Ectodermal cell (in vitro differentiated cells): ENCODE results near the gene HES1.

Experiments used
- H3K27ac ChIP-seq: 2 replicates; pipeline ENCODE4 v1.7.0; 2013; ENCODE audit warnings: mild to moderate bottlenecking, low read depth, low read length; ENCODE audit not compliant: insufficient read depth, poor library complexity, severe bottlenecking
- H3K27me3 ChIP-seq: 2 replicates; pipeline ENCODE4 v1.7.0; 2013; ENCODE audit warnings: mild to moderate bottlenecking, low read length; ENCODE audit not compliant: insufficient read depth, control insufficient read depth, poor library complexity, severe bottlenecking
- H3K36me3 ChIP-seq: one replicate; pipeline ENCODE4 v1.7.0; 2013; ENCODE audit warnings: low read length; ENCODE audit not compliant: control insufficient read depth, insufficient read depth
- H3K4me1 ChIP-seq: one replicate; pipeline ENCODE4 v1.7.0; 2013; ENCODE audit warnings: low read length; ENCODE audit not compliant: control insufficient read depth, insufficient read depth
- H3K4me3 ChIP-seq: 2 replicates; pipeline ENCODE4 v1.7.0; 2013; ENCODE audit warnings: low read depth, low read length, control low read depth; ENCODE audit not compliant: insufficient read depth
- H3K9me3 ChIP-seq: 2 replicates; pipeline ENCODE4 v1.7.0; 2013; ENCODE audit warnings: mild to moderate bottlenecking, low read length, moderate library complexity; ENCODE audit not compliant: control insufficient read depth
- WGBS, 2 experiments: methylation state at CpG; one replicate each; pipeline ENCODE4 v1.1.7; 2013; ENCODE audit warnings: missing lambda C conversion rate in 2 of 2; 5-methylcytosine and 5-hydroxymethylcytosine counted together

HES1 gene

GRCh38 chr3:194169595-194169994 lies 33.6 kb downstream of the HES1 start:
- peaks cover 48% of the 10 kb centered on the region for H3K4me1 ChIP-seq
- no peaks in the 10 kb centered on the region for H3K27me3 ChIP-seq
- no peak overlapping the region for H3K27ac ChIP-seq
- no peaks in the 10 kb centered on the region for H3K36me3 ChIP-seq
- WGBS, 2 experiments: 79 to 86% methylated on average over 10 of the region's 10 CpGs
- no peaks in the 10 kb centered on the region for H3K9me3 ChIP-seq
- H3K4me3 ChIP-seq: no peak overlapping the region

GRCh38 chr3:194170793-194171192 lies 34.8 kb downstream of the HES1 start:
- H3K4me1 ChIP-seq: peaks cover 46% of the 10 kb centered on the region
- WGBS, 2 experiments: 0% methylated on average over 1 of the region's 2 CpGs
- no peaks in the 10 kb centered on the region for H3K27me3 ChIP-seq
- H3K4me3 ChIP-seq: no peak overlapping the region
- H3K27ac ChIP-seq: no peak overlapping the region
- H3K36me3 ChIP-seq: no peaks in the 10 kb centered on the region
- no peaks in the 10 kb centered on the region for H3K9me3 ChIP-seq

- H3K4me1 ChIP-seq: peaks cover 19% of the 10 kb centered on the region
- 95 to 96% methylated on average over 4 of the region's 4 CpGs for WGBS, 2 experiments
- no peaks in the 10 kb centered on the region for H3K36me3 ChIP-seq
- H3K27ac ChIP-seq: no peak overlapping the region
- no peaks in the 10 kb centered on the region for H3K27me3 ChIP-seq
- no peaks in the 10 kb centered on the region for H3K9me3 ChIP-seq
- no peak overlapping the region for H3K4me3 ChIP-seq
These were observed 38.5 kb downstream of the HES1 start for GRCh38 chr3:194174406-194174805.

GRCh38 chr3:194174980-194175379 lies 39.0 kb downstream of the HES1 start:
- Histone ChIP-seq H3K4me1 (peaks cover 15% of the 10 kb centered on the region), H3K36me3 (no peaks in the 10 kb centered on the region), H3K4me3 (no peak overlapping the region), H3K27ac (no peak overlapping the region), H3K27me3 (no peaks in the 10 kb centered on the region), H3K9me3 (no peaks in the 10 kb centered on the region)
- WGBS, 2 experiments: 92% methylated on average over 6 of the region's 6 CpGs

DNA sequence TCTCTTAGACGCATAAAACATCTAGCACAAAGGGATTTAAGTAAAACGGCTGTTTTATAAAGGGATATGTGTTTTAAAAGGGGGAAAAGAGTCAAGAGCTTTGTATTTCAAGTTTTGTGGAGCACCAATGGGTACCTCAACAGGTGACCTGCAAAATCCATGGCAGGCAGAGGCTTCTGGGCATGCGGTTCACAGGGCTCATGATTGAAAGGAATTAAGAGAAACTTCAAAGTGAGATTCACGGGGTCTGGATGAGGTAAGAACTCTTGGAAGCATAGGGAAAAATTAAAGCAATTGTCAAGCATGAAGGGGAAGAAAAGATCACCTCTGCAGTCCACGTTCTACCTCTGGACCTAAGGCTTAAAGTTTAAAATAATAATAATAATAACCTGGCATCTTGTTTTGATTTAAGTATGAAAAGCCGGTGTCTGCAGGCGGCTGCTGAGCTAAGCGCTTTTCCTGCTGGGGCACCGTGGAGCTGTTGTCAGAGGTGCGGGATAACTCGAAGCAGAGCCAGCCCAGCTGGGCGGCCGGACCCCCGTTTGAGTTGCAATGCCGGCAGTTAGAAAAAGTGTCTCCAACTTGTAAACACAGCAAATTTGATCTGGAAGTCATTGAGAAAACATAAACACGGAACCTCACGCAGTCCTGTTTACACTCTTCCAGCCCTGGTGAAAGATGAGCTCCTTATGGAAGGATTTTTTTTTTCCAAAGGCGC lies 40.5 kb downstream of the HES1 start:
- Histone ChIP-seq H3K36me3 (no peaks in the 10 kb centered on the region), H3K27ac (no peak overlapping the region), H3K27me3 (no peaks in the 10 kb centered on the region), H3K4me1 (peaks cover 9% of the 10 kb centered on the region), H3K9me3 (no peaks in the 10 kb centered on the region), H3K4me3 (no peak overlapping the region)
- 18 to 20% methylated on average over 17 to 18 of the region's 18 CpGs for WGBS, 2 experiments

- peaks cover 9% of the 10 kb centered on the region for H3K4me1 ChIP-seq
- H3K27me3 ChIP-seq: no peaks in the 10 kb centered on the region
- no peak overlapping the region for H3K27ac ChIP-seq
- no peak overlapping the region for H3K4me3 ChIP-seq
- 82 to 93% methylated on average over 5 of the region's 5 CpGs for WGBS, 2 experiments
- no peaks in the 10 kb centered on the region for H3K9me3 ChIP-seq
- H3K36me3 ChIP-seq: no peaks in the 10 kb centered on the region
These were observed 41.2 kb downstream of the HES1 start for GRCh38 chr3:194177141-194177540.

- no peak overlapping the region for H3K27ac ChIP-seq
- H3K36me3 ChIP-seq: no peaks in the 10 kb centered on the region
- H3K9me3 ChIP-seq: no peaks in the 10 kb centered on the region
- 96 to 97% methylated on average over 4 of the region's 4 CpGs for WGBS, 2 experiments
- H3K27me3 ChIP-seq: no peaks in the 10 kb centered on the region
- H3K4me1 ChIP-seq: peaks cover 9% of the 10 kb centered on the region
- no peak overlapping the region for H3K4me3 ChIP-seq
These were observed 42.2 kb downstream of the HES1 start for GRCh38 chr3:194178128-194178527.

- no peaks in the 10 kb centered on the region for H3K27me3 ChIP-seq
- WGBS, 2 experiments: 88 to 93% methylated on average over 5 of the region's 6 CpGs
- H3K36me3 ChIP-seq: no peaks in the 10 kb centered on the region
- no peak overlapping the region for H3K27ac ChIP-seq
- no peak overlapping the region for H3K4me3 ChIP-seq
- peaks cover 9% of the 10 kb centered on the region for H3K4me1 ChIP-seq
- H3K9me3 ChIP-seq: no peaks in the 10 kb centered on the region
These were observed 42.7 kb downstream of the HES1 start for GRCh38 chr3:194178669-194179068.

DNA sequence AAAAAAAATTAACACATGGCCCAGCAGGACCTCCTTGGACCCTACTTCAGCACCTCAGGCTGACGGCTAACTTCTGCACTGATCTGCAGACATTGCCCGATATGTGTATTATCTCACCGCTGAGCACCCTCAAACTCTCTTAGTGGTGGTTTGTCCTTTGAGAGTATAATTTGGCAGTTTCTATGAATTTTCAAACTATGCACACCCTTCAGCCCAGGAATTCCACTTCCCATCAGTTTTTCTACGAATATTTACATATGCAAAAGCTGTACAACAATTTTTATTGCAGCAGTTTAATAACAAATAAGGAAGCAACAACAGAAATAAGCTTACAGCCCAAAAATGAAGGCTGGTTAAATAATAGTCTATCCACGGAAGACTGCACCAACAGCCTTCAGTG lies 44.6 kb downstream of the HES1 start:
- H3K4me1 ChIP-seq: peaks cover 20% of the 10 kb centered on the region
- H3K4me3 ChIP-seq: no peak overlapping the region
- no peak overlapping the region for H3K27ac ChIP-seq
- no peaks in the 10 kb centered on the region for H3K27me3 ChIP-seq
- H3K36me3 ChIP-seq: no peaks in the 10 kb centered on the region
- WGBS, 2 experiments: 93 to 97% methylated on average over 5 of the region's 5 CpGs
- no peaks in the 10 kb centered on the region for H3K9me3 ChIP-seq

GRCh38 chr3:194181612-194182529 lies 45.9 kb downstream of the HES1 start:
- Histone ChIP-seq H3K36me3 (no peaks in the 10 kb centered on the region), H3K27ac (no peak overlapping the region), H3K4me3 (no peak overlapping the region), H3K9me3 (no peaks in the 10 kb centered on the region), H3K27me3 (no peaks in the 10 kb centered on the region), H3K4me1 (peaks cover 16% of the 10 kb centered on the region)
- WGBS, 2 experiments: 93% methylated on average over 7 to 9 of the region's 11 CpGs
